ENCODE measurements around the gene FAM199X.

GRCh38 chrX:104118765-104119164 is 47.5 kb upstream of the FAM199X start:
- TF ChIP-seq CTCF (conservative IDR thresholded peaks at IDR 0.05; ENCODE audit: low read depth, low read length) (no peak), EZH2 (IDR thresholded peaks at IDR 0.05; ENCODE audit: low read length, unreplicated experiment) (no peak)

All from PC-3 (cell line).